K562 (cell line): ENCODE measurements around the gene ZFAND2B. TPM values are rescaled to one million over a fixed set of nuclear protein-coding genes. Genes with fewer than 3 reads are reported as not detected.

Experiments
- ATAC-seq: fragments of 200-7000 bp; cut with Tn5 transposase; 3 replicates; pipeline ENCODE4 v1.9.1; 2020; ENCODE audit warnings: moderate library complexity
- BruUV-seq: library from RNA; stranded (reverse); fragments of 400-500 nt; replicated peaks from 2 replicates; lab custom pipeline; 2021; lab: Mats Ljungman, UMichigan
- CTCF ChIA-PET: fragments of 300-600 bp; formaldehyde crosslinking; extraction: SDS; loops from one replicate; lab custom pipeline; 2021; ENCODE audit warnings: low intra/inter-chr PET ratio; lab: Yijun Ruan, JAX
- POLR2A ChIA-PET: fragments of 300-600, 350-650 bp; sonication (Branson Sonifier 250); formaldehyde crosslinking; extraction: SDS; loops from one replicate; lab custom pipeline; 2021; ENCODE audit warnings: antibody characterized with exemption, inconsistent platforms; lab: Yijun Ruan, JAX
- DNase-seq, 4 experiments: peaks; one replicate each; pipeline versions ENCODE4 v3.0.0 to v3.0.0-alpha.2; 2011 to 2018; ENCODE audit warnings: low spot score in 3 of 4, mixed read lengths in 3 of 4; ENCODE audit errors: extremely low read depth in 1 of 4
- FAIRE-seq: peaks from 2 replicates; lab custom pipeline; 2011; peaks lifted over from hg19 to GRCh38; lab: Jason Lieb, UNC
- H2AFZ ChIP-seq: 2 replicates; pipeline ENCODE4 v1.6.0; 2011; ENCODE audit warnings: low read depth, low read length, control low read depth, inconsistent platforms
- H3K27ac ChIP-seq: fragments of 200-600 bp; 3 replicates; pipeline ENCODE4 v1.8.0; 2011; ENCODE audit warnings: low read depth, mild to moderate bottlenecking, control low read depth, inconsistent platforms, low read length, moderate library complexity, mixed read lengths; ENCODE audit errors: extremely low read depth
- H3K27me3 ChIP-seq, 2 experiments: fragments of 300-600 bp in 1 of 2; 2 replicates in 1 of 2; 3 replicates in 1 of 2; pipeline versions ENCODE4 v1.6.0 to v1.8.0; 2011; ENCODE audit warnings: inconsistent platforms in 2 of 2, low read length in 2 of 2, mild to moderate bottlenecking in 1 of 2, mixed read lengths in 1 of 2, moderate library complexity in 1 of 2; ENCODE audit not compliant: control insufficient read depth in 2 of 2, insufficient read depth in 2 of 2
- H3K36me3 ChIP-seq: fragments of 300-600 bp; 3 replicates; pipeline ENCODE4 v1.8.0; 2011; ENCODE audit warnings: mild to moderate bottlenecking, low read length, inconsistent platforms; ENCODE audit not compliant: control insufficient read depth, insufficient read depth
- H3K4me1 ChIP-seq, 2 experiments: fragments of 200-600 bp in 1 of 2; replicated peaks in 1 of 2; 2 replicates in 1 of 2; 3 replicates in 1 of 2; pipeline versions ENCODE4 v1.5.1 to v1.8.0; 2011; ENCODE audit warnings: inconsistent platforms in 2 of 2, low read length in 2 of 2, mild to moderate bottlenecking in 1 of 2, mixed read lengths in 1 of 2, moderate library complexity in 1 of 2; ENCODE audit not compliant: control insufficient read depth in 2 of 2, insufficient read depth in 2 of 2
- H3K4me2 ChIP-seq: 2 replicates; pipeline ENCODE4 v1.6.1; 2011; ENCODE audit warnings: low read length, control low read depth, inconsistent platforms, mixed read lengths; ENCODE audit not compliant: insufficient read depth
- H3K4me3 ChIP-seq: fragments of 200-600 bp; sonication (generic), shearing (Covaris generic); 2 replicates; pipeline ENCODE4 v1.5.1; 2016; ENCODE audit warnings: control low read depth, inconsistent platforms
- H3K79me2 ChIP-seq: fragments of 200-600 bp; 3 replicates; pipeline ENCODE4 v1.8.0; 2011; ENCODE audit warnings: low read length, inconsistent platforms; ENCODE audit not compliant: control insufficient read depth, insufficient read depth
- H3K9ac ChIP-seq, 2 experiments: 2 replicates each; pipeline versions ENCODE4 v1.6.0 to v1.6.1; 2011; ENCODE audit warnings: low read depth in 2 of 2, low read length in 2 of 2, control low read depth in 1 of 2, inconsistent platforms in 1 of 2, mild to moderate bottlenecking in 1 of 2, mixed read lengths in 1 of 2; ENCODE audit not compliant: insufficient read depth in 1 of 2
- H3K9me1 ChIP-seq: one replicate; pipeline ENCODE4 v1.6.0; 2011; ENCODE audit warnings: inconsistent platforms, mild to moderate bottlenecking, low read length, moderate library complexity; ENCODE audit not compliant: control insufficient read depth, insufficient read depth
- H3K9me3 ChIP-seq: replicated peaks from 2 replicates; pipeline ENCODE4 v1.5.1; 2011; ENCODE audit warnings: low read depth, low read length, inconsistent platforms; ENCODE audit not compliant: control insufficient read depth, insufficient read depth
- H4K20me1 ChIP-seq: replicated peaks from 2 replicates; pipeline ENCODE4 v1.6.1; 2011; ENCODE audit warnings: low read length, inconsistent platforms, mixed read lengths; ENCODE audit not compliant: control insufficient read depth, insufficient read depth
- MCM2 ChIP-seq: fragments of 450-650 bp; IDR thresholded peaks from 2 replicates; pipeline ENCODE4 v1.6.1; 2017; ENCODE audit warnings: low read depth, mild to moderate bottlenecking
- MECOM ChIP-seq: fragments of 250-450 bp; sonication (Bioruptor Pico); IDR thresholded peaks from 2 replicates; pipeline ENCODE4 v1.8.0; 2022; ENCODE audit warnings: inconsistent platforms
- ZNF174 ChIP-seq: fragments of 250-450 bp; sonication (Bioruptor Pico); IDR thresholded peaks from 2 replicates; pipeline ENCODE4 v1.4.0; 2020; ENCODE audit warnings: mild to moderate bottlenecking
- ZNF436 ChIP-seq: fragments of 250-450, 450-650 bp; sonication (Bioruptor Pico); formaldehyde crosslinking; IDR thresholded peaks from 2 replicates; pipeline ENCODE4 v1.7.0; 2020; ENCODE audit warnings: mild to moderate bottlenecking
- ZNF668 ChIP-seq: fragments of 250-450 bp; sonication (Bioruptor Pico); IDR thresholded peaks from 2 replicates; pipeline ENCODE4 v1.8.0; 2022; ENCODE audit warnings: mild to moderate bottlenecking, inconsistent platforms
- WGBS: fragments of 100-300 bp; shearing (Covaris generic); methylation state at CpG from one replicate; pipeline ENCODE4 v1.1.6; 2016; ENCODE audit warnings: low coverage, mixed read lengths; ENCODE audit not compliant: insufficient coverage; ENCODE audit errors: missing lambda C conversion rate; 5-methylcytosine and 5-hydroxymethylcytosine counted together
- in situ Hi-C: fragments of 300-500 bp; cut with MboI; formaldehyde crosslinking; loops from 4 replicates; pipeline ENCODE4 v1.15.0; 2018; ENCODE audit warnings: inconsistent platforms, mixed read lengths
- intact Hi-C: fragments of 100-400 bp; cut with micrococcal nuclease; formaldehyde crosslinking; loops from 2 replicates; pipeline ENCODE4 v1.14.2; 2022
- polyA plus RNA-seq, 8 experiments: library from polyadenylated mRNA; depleted of rRNA in 4 of 8; stranded (reverse) in 5 of 8; unstranded in 3 of 8; fragments of >200 nt; fragmentation: Nextera tagmentation in 2 of 8; fragmentation: Illumina TruSeq in 1 of 8; extraction: Ambion mirVana in 2 of 8; extraction: Trizol in 1 of 8; gene quantifications; 2 replicates each; pipeline versions ENCODE4 v1.2.1 to v1.2.3, GENCODE V29; 2011 to 2014; ENCODE audit warnings: inconsistent platforms in 1 of 8, missing spikeins in 1 of 8
- total RNA-seq, 7 experiments: library from RNA; depleted of rRNA in 6 of 7; stranded (reverse); fragments of >200 nt in 6 of 7; fragmentation: Illumina TruSeq in 2 of 7; extraction: Trizol in 2 of 7; gene quantifications; 2 replicates each; pipeline versions ENCODE4 v1.2.1 to v1.2.3, GENCODE V29; 2011 to 2021; ENCODE audit warnings: low replicate concordance in 1 of 7
- TF ChIP-seq, protein P1 (sequence below): sonication (generic); formaldehyde crosslinking; IDR thresholded peaks from 2 replicates; pipeline ENCODE4 v1.9.0; 2022; ENCODE audit warnings: mild to moderate bottlenecking, missing genetic modification reagents
- TF ChIP-seq, protein P2 (sequence below): fragments of 200-800 bp; sonication (Bioruptor generic); IDR thresholded peaks from 2 replicates; pipeline ENCODE4 v1.6.1; 2017; ENCODE audit warnings: missing genetic modification characterization, missing compliant biosample characterization

The ZFAND2B gene
- total and polyA plus RNA-seq, 9 of the 15 experiments (the other 6 are each of a cell fraction or from before 2014, with no cell fraction given) = 9.9 to 33.3 (median 26.1) TPM

DNA sequence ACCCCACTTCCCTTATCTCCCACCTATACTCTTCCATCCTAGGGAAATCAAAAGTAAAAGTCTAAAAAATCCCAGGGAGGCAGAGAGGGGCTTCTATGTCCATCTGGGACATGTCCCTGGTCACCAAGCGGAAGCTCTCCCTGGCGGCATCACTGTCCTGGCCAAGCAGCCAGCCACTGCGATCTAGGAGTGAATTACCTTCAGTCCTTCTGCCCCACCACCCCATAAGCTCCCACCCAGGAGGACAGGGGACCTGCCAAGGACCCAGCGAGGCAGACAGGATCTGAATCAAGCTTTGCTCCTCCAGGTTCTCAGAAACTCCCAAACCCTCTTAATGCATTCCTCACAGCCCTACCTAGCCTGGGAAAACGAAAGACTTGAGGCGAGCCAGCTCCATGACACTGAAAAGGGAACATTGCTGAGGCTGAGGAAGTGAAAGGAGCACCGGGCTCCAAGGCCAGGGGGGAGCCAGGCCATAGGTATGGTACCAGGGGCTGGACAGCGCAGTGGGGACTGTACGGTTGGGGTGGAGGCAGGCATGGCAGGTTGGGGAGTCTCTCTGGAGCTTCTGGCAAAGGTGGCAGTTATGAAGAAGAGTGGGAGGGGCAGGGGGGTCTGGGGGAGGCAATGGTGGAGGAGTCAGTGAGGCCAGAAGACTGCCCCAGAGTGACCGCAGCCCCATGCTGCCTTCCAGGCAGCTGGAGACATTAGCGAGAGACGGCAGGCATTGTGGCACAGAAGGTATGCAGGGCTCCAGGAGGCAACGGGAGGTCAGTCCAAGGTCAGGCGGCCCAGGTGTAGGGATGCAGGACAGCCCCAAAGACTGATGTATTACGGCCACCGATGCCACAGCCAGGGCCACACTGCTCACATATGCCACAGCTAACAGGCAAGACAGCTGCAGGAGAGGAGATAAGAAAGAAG lies 34.1 kb upstream of the ZFAND2B start:
- Histone ChIP-seq H3K9me3 (no peaks in the 10 kb centered on the region), H3K9ac (no peak overlapping the region; a peak in 1 of 4 replicates), H3K4me3 (no peak overlapping the region), H3K9me1 (no peaks in the 10 kb centered on the region), H2AFZ (no peak overlapping the region), H3K27me3 (no peaks in the 10 kb centered on the region), H3K79me2 (peaks cover 18% of the 10 kb centered on the region), H3K4me1 (peaks cover 8 to 16% of the 10 kb centered on the region in 2 experiments; a peak in 4 of 5 replicates), H3K4me2 (no peak overlapping the region), H3K27ac (no peak overlapping the region), H3K36me3 (peaks cover 29% of the 10 kb centered on the region; the same call in 2 of the 3 replicates), H4K20me1 (no peaks in the 10 kb centered on the region)
- CTCF ChIA-PET = no interaction called here
- POLR2A ChIA-PET = interaction anchor here (0.7 to 1.5 kb wide), 3 partner anchors 12 to 178 kb away, joined by 3 read pairs; partner anchors contain the start of genes GLB1L, NHEJ1 and STK16
- 84% methylated on average over 14 of the region's 16 CpGs for WGBS
- FAIRE-seq (no peak), ATAC-seq (no peak), DNase-seq (no peak)
- BruUV-seq = no TSS peak
- intact Hi-C loops (no loop called here), in situ Hi-C loops (loop anchor here (5.0 kb wide), 2 partner anchors 35 to 120 kb away; partner anchors contain the start of gene ZFAND2B)
- no peak for TF ChIP-seq MCM2
- TF ChIP-seq, protein P1, sequence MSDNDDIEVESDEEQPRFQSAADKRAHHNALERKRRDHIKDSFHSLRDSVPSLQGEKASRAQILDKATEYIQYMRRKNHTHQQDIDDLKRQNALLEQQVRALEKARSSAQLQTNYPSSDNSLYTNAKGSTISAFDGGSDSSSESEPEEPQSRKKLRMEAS (CRISPR knock-in tag) = no peak
- no peak for TF ChIP-seq MECOM (CRISPR knock-in tag)
- TF ChIP-seq, protein P2, sequence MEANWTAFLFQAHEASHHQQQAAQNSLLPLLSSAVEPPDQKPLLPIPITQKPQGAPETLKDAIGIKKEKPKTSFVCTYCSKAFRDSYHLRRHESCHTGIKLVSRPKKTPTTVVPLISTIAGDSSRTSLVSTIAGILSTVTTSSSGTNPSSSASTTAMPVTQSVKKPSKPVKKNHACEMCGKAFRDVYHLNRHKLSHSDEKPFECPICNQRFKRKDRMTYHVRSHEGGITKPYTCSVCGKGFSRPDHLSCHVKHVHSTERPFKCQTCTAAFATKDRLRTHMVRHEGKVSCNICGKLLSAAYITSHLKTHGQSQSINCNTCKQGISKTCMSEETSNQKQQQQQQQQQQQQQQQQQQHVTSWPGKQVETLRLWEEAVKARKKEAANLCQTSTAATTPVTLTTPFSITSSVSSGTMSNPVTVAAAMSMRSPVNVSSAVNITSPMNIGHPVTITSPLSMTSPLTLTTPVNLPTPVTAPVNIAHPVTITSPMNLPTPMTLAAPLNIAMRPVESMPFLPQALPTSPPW (CRISPR knock-in tag) = no peak
- TF ChIP-seq ZNF174 = no peak
- no peak for TF ChIP-seq ZNF436
- no peak for TF ChIP-seq ZNF668 (CRISPR knock-in tag)
